ENCODE data around the gene IMPA2.
A peak's percentile ranks its signal among the peaks of the same experiment; 100 is the strongest.

IMPA2 gene

GRCh38 chr18:12028040-12028628 lies 46.8 kb downstream of the IMPA2 start:
- TF ChIP-seq CTCF (IDR thresholded peaks at IDR 0.05; ENCODE audit: low read length, missing control alignments) = no peak

GRCh38 chr18:12028674-12029073 lies 47.4 kb downstream of the IMPA2 start:
- H3K4me3 ChIP-seq (replicated peaks; ENCODE audit: low read depth, low read length) = no peak overlapping the region
- TF ChIP-seq CTCF (IDR thresholded peaks at IDR 0.05; ENCODE audit: low read length, missing control alignments) = no peak
- no peak for DNase-seq (ENCODE audit: low read depth)

More at GRCh38 chr18:12028040-12028628, 46.8 kb downstream of the IMPA2 start:
- DNase-seq (ENCODE audit: low read depth) = no peak
- no peak overlapping the region for H3K4me3 ChIP-seq (replicated peaks; ENCODE audit: low read depth, low read length)

GRCh38 chr18:12029786-12030584 lies 48.7 kb downstream of the IMPA2 start:
- TF ChIP-seq CTCF (IDR thresholded peaks at IDR 0.05; ENCODE audit: low read length, missing control alignments) = no peak
- DNase-seq (ENCODE audit: low read depth) = no peak
- no peak overlapping the region for H3K4me3 ChIP-seq (replicated peaks; ENCODE audit: low read depth, low read length)

GRCh38 chr18:12030670-12031069 lies 49.4 kb downstream of the IMPA2 start:
- no peak for DNase-seq (ENCODE audit: low read depth)
- no peak for TF ChIP-seq CTCF (IDR thresholded peaks at IDR 0.05; ENCODE audit: low read length, missing control alignments)
- H3K4me3 ChIP-seq (replicated peaks; ENCODE audit: low read depth, low read length) = no peak overlapping the region

- H3K4me3 ChIP-seq (replicated peaks; ENCODE audit: low read depth, low read length) = no peak overlapping the region
- TF ChIP-seq CTCF (IDR thresholded peaks at IDR 0.05; ENCODE audit: low read length, missing control alignments) = no peak
- DNase-seq (ENCODE audit: low read depth) = no peak
These were observed 49.9 kb downstream of the IMPA2 start for GRCh38 chr18:12031181-12031580.

GRCh38 chr18:12031846-12032245 lies 50.5 kb downstream of the IMPA2 start:
- H3K4me3 ChIP-seq (replicated peaks; ENCODE audit: low read depth, low read length) = no peak overlapping the region
- peak; percentile 33 for DNase-seq (ENCODE audit: low read depth)
- no peak for TF ChIP-seq CTCF (IDR thresholded peaks at IDR 0.05; ENCODE audit: low read length, missing control alignments)
